ENCODE results near the gene RAPGEF5. TPM values are rescaled to one million over a fixed set of nuclear protein-coding genes. Genes with fewer than 3 reads are reported as not detected.

RAPGEF5 gene
- total RNA-seq, 1 experiment from 2014 or later = 13.3 TPM

DNA sequence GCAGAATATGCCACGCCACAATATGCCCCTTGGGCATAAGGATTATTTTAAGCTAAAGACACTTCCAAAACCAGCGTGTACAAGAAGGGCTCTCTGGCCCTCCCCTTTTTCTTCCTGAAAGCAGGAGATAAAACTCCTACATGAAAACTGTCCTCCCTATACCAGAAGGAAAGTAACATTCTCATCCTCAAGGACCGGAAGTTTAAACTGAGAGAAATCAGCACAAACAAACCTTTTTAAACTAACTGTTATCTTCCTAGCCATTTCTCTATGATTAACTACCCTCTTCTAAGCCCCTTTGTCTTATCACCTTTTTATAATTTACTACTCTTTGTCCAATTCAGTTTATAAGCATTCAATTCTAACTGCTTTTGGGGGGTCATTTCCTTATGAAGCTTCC lies 16.4 kb upstream of the RAPGEF5 start:
- Histone ChIP-seq H2AFZ (ENCODE audit: low read length) (no peak overlapping the region), H3K9ac (ENCODE audit: extremely low read depth, insufficient read length, low read length) (no peak overlapping the region), H4K5ac (ENCODE audit: insufficient read length, low read depth, low read length) (no peak overlapping the region), H3K14ac (ENCODE audit: insufficient read depth, low read length) (no peak overlapping the region), H2BK5ac (ENCODE audit: insufficient read length, low read length) (no peak overlapping the region), H3K23me2 (ENCODE audit: insufficient read length, low read depth, low read length, poor library complexity, severe bottlenecking) (no peaks in the 10 kb centered on the region), H2BK15ac (ENCODE audit: low read depth, low read length) (no peak overlapping the region), H3K4ac (ENCODE audit: low read depth, low read length) (no peak overlapping the region), H3K4me2 (ENCODE audit: insufficient read depth, insufficient read length, low read length) (no peak overlapping the region), H2BK12ac (ENCODE audit: insufficient read length, low read depth, low read length) (no peak overlapping the region), H3K23ac (ENCODE audit: insufficient read length, low read depth, low read length) (no peak overlapping the region), H3T11ph (ENCODE audit: low read length) (no peak overlapping the region), H4K20me1 (ENCODE audit: control insufficient read depth, insufficient read depth, insufficient read length) (no peaks in the 10 kb centered on the region), H3K27ac (ENCODE audit: insufficient read length, low read depth, low read length) (no peak overlapping the region), H4K91ac (ENCODE audit: insufficient read length, low read depth, low read length) (no peak overlapping the region), H3K27me3 (ENCODE audit: insufficient read depth, low read length) (no peaks in the 10 kb centered on the region), H2BK120ac (ENCODE audit: low read depth, low read length, poor library complexity, severe bottlenecking) (no peak overlapping the region), H3K79me1 (ENCODE audit: insufficient read depth, low read depth, low read length, poor library complexity, severe bottlenecking) (no peaks in the 10 kb centered on the region), H3K56ac (ENCODE audit: insufficient read length, low read depth, low read length) (no peak overlapping the region), H3K79me2 (ENCODE audit: insufficient read depth, low read length) (no peaks in the 10 kb centered on the region), H2BK20ac (ENCODE audit: low read depth, low read length, poor library complexity, severe bottlenecking) (no peak overlapping the region), H3K4me1 (ENCODE audit: insufficient read depth, low read length) (no peaks in the 10 kb centered on the region), H4K8ac (replicated peaks; ENCODE audit: insufficient read length, low read depth, low read length) (no peak overlapping the region), H3K9me3 (ENCODE audit: control insufficient read depth, low read depth, low read length) (no peaks in the 10 kb centered on the region), H2AK5ac (ENCODE audit: insufficient read length, low read length) (no peak overlapping the region), H3K18ac (ENCODE audit: insufficient read length, low read depth, low read length) (no peak overlapping the region)
- no CpG with 5 or more reads among the region's 3 CpGs for WGBS (ENCODE audit: extremely low coverage, insufficient read length, low lambda C conversion rate)
- Mint-ChIP-seq H3K27ac (no peak overlapping the region), H3K27me3 (ENCODE audit: low read depth) (no peaks in the 10 kb centered on the region; the same call in 1 of the 2 replicates), H3K4me3 (no peak overlapping the region), H3K9me3 (no peaks in the 10 kb centered on the region), H3K4me1 (peaks cover 0 to 2% of the 10 kb centered on the region in 2 experiments; a peak in 1 of 4 replicates), H3K36me3 (ENCODE audit: insufficient read depth in 1 of 3, low read depth in 3 of 3) (no peaks in the 10 kb centered on the region)
- TF ChIP-seq, protein P1, sequence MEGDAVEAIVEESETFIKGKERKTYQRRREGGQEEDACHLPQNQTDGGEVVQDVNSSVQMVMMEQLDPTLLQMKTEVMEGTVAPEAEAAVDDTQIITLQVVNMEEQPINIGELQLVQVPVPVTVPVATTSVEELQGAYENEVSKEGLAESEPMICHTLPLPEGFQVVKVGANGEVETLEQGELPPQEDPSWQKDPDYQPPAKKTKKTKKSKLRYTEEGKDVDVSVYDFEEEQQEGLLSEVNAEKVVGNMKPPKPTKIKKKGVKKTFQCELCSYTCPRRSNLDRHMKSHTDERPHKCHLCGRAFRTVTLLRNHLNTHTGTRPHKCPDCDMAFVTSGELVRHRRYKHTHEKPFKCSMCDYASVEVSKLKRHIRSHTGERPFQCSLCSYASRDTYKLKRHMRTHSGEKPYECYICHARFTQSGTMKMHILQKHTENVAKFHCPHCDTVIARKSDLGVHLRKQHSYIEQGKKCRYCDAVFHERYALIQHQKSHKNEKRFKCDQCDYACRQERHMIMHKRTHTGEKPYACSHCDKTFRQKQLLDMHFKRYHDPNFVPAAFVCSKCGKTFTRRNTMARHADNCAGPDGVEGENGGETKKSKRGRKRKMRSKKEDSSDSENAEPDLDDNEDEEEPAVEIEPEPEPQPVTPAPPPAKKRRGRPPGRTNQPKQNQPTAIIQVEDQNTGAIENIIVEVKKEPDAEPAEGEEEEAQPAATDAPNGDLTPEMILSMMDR (conservative IDR thresholded peaks at IDR 0.05) = no peak
- DNase-seq = no peak

Measured in H9 (cell line).